MM.1S (cell line): ENCODE data around the gene LYZL6.

Experiments used
- EZH2 ChIP-seq: fragments of 300-600 bp; sonication (generic); optimal IDR thresholded peaks from 2 replicates; pipeline ENCODE3; 2017; ENCODE audit warnings: low read depth, mild to moderate bottlenecking, antibody characterized with exemption, low read length, mixed read lengths
- EZH2phosphoT487 ChIP-seq: fragments of 300-600 bp; sonication (generic); IDR thresholded peaks from 2 replicates; pipeline ENCODE4 v1.6.1; 2018; ENCODE audit warnings: antibody characterized with exemption, low read length
- TF ChIP-seq, protein P1 (sequence below): fragments of 300-600 bp; sonication (generic); IDR thresholded peaks from 2 replicates; pipeline ENCODE4 v1.5.1; 2016; ENCODE audit warnings: antibody characterized with exemption, low read length, mixed read lengths

DNA sequence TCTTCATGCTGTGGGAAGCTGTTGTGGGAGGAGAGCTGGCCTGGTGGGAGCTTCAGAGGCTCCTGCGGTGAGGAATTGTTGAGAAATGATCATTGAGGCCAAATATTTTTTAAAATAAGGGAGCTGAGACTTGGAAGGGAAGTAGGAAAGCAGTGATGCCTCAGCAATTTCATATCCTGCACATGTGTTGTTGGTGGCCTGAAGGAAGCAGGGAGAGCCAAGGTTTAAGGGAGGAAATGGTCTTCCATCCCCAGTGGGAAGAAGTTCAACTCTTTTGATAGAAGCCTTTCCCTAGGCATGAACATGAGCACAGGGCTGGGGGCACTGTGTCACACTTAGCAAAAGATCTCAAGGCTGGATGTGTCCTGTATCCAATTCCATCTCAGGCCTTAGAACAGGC is 43.1 kb upstream of the LYZL6 start, which contains the start of gene CCL14:
- TF ChIP-seq, protein P1, sequence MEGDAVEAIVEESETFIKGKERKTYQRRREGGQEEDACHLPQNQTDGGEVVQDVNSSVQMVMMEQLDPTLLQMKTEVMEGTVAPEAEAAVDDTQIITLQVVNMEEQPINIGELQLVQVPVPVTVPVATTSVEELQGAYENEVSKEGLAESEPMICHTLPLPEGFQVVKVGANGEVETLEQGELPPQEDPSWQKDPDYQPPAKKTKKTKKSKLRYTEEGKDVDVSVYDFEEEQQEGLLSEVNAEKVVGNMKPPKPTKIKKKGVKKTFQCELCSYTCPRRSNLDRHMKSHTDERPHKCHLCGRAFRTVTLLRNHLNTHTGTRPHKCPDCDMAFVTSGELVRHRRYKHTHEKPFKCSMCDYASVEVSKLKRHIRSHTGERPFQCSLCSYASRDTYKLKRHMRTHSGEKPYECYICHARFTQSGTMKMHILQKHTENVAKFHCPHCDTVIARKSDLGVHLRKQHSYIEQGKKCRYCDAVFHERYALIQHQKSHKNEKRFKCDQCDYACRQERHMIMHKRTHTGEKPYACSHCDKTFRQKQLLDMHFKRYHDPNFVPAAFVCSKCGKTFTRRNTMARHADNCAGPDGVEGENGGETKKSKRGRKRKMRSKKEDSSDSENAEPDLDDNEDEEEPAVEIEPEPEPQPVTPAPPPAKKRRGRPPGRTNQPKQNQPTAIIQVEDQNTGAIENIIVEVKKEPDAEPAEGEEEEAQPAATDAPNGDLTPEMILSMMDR: no peak
- TF ChIP-seq EZH2phosphoT487 (no peak), EZH2 (no peak)
